Heart left ventricle (tissue), 13 donors: ENCODE results near the gene CCR1.

Experiments used
- CTCF ChIP-seq, 12 donors: fragments of 200-600 bp; sonication (generic) in 4 of 12; IDR thresholded peaks; one replicate each; pipeline versions ENCODE4 v1.5.0 to v1.8.0; 2018 to 2022; ENCODE audit warnings: antibody characterized with exemption in 12 of 12, mild to moderate bottlenecking in 5 of 12
- POLR2A ChIP-seq, 2 donors: fragments of 450-650 bp; IDR thresholded peaks; one replicate each; pipeline ENCODE4 v1.6.1; 2017; ENCODE audit warnings: antibody characterized with exemption in 2 of 2, mild to moderate bottlenecking in 2 of 2, moderate library complexity in 2 of 2
- donor health status: ischemic (EF 13 %, LVEDD 7.1; RV severe dilation, severe dysfunction).
- donor health status: DM: no; HTN: yes; CAD: no.
- donor health status: DM: no; HTN: no; CAD: no.
- donor health status: ischemic (EF 25% LVEDD 6.9; RV normal size, moderate dysfunction).
- donor health status: ischemic (EF 25% LVEDD 5.7; RV mildly dilated, moderate dysfunction).
- donor health status: ischemic (EF 35%, LVEDD 5.7; RV mildly dilated, moderate dysfunction).
- donor health status: nonischemic (EF 11% LVEDD 7.7; RV severe dilation, severe dysfunction).
- donor health status: DM: yes; HTN: yes; CAD: no.
- donor health status: PGD.
- donor health status: ischemic (EF 29% LVEDD 5.4; RV normal size, mild dysfunction).
- donor health status: nonischemic (EF 23%, LVEDD 6.1; RV moderate dilation, normal function).

- no peak for TF ChIP-seq CTCF (IDR thresholded peaks at IDR 0.05)
- TF ChIP-seq POLR2A (IDR thresholded peaks at IDR 0.05), result no peak
These were observed 23.6 kb downstream of the CCR1 start for GRCh38 chr3:46184469-46184868.
